Suppressor macrophage treated with lipopolysaccharide for 1 hour (primary cell): ENCODE data around the gene KRT3.

Experiments used
- DNase-seq, 3 donors: peaks; one replicate each; pipeline ENCODE4 v3.0.0-alpha.2; 2020 to 2022

KRT3 gene

DNA sequence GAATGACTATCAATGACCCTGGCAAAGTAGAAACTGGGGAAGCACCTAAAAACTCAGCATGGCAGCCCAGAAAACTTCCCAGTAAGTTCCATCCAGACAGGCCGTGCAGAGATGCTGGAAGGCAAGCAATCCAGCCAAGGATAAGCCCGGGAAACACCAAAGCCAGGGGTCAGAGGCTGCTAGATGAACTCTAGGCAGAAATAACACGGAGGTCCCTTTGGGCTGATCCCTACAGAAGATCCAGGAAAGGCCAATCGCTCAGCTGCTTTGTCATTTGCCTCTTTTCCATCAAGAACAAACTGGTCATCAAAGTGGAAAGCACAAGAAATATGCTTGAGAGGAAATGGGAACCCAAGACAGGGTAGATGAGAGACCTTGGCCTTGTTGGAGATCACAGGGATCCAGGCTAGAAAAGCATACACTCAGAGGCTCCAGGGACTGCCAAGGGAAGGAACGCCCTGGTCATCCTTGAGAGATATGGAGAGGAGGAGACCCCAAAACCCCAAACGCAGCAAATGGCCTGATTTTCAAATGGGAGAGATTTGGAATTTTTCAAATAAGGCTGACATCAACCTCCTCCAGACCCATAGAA, 31.7 kb upstream of the KRT3 start:
- DNase-seq, result peak in 1 of 3 donors; percentile 31

DNA sequence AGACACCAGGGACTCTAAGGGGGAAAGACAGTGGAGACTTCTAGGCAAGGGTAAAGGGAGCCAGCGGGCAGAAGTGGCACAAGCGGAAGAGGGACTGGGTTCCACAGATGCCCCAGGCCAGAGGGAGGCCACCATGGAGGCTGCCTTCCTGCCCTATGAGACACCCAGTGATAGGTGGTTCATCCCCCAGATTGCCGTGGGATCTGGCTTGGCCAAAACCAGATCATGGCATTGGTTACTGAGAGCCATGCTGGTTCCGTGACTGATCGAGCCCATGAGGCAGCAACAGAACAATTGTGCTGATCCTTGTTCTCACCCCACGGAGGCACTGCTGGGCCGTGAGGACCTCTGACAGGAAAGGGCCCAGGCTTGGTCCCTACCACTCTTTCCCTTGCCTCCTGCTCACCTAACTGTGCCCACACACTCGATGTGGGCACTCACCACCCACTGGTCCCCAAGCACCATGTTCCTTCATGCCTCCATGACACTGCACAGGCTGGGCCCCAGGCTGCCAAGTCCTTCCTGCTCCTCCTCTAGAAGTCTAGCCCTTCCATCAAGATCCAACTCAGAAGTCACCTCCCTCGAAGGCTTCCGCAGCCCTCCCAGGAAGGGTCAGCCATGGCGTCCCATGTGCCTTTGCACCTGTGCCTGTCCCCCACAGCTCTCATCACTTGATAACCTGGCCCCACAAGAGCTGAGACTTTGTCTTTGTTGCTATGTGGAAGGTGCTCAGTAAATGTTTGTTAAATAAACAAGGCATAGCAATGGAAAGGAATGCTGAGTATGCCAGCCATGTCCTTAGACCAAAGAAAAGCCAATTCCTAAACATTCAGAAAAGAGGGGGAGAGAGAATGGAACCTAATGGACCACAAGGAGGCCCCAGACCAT, 30.9 kb upstream of the KRT3 start:
- no peak for DNase-seq

DNA sequence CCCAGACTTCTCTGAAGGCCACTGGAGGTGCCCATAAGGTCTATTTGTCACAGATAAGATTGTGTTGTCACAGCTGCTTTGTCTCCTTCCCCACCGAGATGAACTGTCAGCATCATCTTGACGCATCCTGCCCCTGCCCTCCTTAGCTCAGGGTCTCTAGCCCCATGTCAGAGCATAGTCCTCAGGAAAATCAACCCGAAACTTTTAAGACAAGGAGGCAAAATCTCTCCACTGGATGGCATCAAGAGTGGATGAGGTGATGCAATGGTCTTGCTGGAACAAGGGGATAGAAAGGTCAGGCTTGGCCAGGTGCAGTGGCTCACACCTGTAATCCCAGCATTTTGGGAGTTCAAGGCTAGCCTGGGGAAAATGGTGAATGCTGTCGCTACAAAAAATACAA, 30.0 kb upstream of the KRT3 start:
- DNase-seq, result no peak

DNA sequence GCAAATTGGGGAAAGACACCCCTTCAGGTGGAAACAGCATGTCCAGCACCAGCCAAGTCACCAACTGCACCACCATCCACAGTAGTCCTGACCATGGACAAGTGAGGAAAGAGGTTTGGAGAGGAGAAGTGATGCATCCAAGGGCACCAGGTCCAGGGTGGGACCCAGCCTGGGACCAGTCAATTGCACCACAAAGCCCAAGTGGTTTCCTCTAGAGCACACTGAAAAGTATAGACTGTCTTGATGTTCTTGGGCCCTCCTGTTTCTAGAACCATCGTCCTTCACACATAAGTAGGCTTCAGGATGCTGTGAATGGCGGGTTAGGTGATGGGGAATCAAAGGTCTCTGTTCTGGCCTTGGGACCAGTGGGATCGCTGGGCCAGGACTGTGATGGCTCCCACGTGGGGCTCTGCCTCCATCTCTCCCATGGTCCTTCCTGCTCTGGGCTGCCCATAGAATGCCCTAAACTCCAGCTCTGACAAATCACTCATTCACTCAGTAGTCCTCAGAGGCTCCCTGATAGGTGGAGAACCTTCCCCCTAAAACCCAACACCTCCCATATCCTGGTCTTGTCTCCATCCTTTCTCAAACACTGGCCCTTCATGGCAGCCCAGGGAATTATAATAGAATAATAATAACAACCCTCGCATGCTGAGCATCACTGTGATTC, 29.0 kb upstream of the KRT3 start:
- no peak for DNase-seq

DNA sequence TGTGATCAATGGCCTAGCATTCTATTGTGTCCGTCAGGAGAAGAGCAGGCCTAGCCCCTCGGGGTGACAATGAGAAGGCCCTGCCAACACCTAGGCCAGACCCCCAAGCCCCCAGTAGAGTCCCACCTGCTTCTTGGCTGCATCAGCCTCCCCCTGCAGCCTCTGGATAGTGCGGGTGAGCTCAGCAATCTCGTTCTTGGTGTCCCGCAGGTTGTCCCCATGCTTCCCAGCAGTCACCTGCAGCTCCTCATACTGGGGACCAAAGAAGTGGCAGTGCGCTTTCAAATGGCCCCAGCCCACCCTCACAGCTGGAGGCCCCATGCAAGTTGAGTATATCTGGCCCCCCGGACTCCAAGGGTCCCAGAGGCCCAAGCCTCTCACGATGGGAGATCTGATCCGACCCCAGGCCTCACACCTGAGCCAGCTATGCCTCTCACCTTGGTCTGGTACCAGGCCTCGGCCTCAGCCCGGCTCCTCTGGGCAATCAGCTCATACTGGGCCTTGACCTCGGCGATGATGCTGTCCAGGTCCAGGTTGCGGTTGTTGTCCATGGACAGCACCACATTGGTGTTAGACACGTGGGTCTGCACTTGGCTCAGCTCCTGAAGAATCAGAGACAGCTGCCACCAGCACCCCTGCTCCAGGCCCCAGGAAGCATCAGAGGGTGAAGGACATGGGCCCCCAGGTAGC, 28.0 kb upstream of the KRT3 start:
- no peak for DNase-seq

DNA sequence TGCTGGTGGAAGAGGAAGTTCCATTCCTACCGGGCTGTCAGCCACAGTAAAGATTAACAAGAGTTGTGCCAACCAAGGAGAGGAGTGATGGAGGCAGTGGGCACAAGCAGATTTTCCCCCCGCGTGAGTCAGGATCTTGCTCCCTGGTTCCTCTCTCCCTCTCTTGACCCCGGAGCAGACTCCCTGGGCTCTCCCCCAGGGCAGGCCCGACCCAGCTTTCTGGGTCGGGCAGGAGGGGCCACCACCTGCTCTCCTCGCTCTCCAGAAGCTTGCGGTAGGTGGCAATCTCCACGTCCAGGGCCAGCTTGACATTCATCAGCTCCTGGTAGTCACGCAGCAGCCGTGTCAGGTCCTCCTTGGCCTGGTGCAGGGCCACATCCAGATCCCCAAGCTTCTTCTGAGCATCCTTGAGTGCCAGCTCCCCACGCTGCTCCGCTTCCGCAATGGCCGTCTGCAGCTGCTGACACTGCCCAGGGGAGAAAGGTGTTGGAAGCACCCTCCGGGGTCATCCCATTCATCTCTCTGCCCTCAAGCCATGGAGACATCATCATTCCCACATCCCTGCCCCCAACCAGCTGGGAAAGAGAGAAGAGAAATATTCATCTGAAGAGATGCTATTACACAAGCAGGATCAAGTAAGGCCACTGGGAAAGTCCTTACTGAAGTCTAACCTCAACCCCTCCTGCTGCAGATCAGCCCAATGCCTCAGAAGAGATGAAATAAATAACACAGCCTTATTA, 27.0 kb upstream of the KRT3 start:
- no peak for DNase-seq

DNA sequence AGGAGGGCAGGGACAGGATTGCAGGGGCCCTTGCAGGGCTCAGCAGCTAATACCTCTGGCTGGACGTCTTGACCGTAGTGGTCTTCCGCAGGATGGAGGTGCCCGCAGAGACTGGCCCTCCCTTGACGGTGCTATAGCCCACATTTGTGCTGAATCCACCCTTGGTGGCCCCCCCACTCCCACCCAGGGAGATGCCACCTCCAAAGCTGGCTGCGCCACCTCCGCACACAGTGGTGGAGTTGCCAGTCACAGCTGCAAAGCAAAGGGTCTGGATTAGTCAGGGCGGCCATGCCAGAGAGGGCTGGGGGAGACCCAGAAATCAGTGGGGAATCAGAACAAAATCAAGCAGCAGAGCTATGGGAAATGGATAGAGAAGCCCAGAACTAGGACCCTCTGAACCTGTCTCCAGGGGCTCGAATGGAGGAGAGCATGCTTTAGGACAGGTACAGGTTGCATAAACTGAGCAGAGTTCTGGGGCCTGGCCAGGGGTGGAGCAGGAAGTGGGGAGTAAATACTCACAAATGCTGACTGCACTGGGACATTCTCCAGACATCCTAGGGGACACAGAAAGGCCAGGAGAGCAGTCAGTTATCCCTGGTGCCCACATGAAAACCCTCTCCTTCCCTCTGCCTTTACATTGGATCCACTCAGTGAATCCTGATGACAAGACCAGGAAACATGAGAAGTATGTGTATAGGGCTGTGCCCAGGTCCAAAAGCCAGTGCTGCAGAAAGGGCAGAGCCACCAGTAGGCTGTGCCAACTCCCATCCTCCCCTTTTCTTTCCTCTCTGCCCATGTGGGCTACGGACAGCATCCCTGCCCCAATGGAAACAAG, 26.1 kb upstream of the KRT3 start:
- DNase-seq, result no peak

DNA sequence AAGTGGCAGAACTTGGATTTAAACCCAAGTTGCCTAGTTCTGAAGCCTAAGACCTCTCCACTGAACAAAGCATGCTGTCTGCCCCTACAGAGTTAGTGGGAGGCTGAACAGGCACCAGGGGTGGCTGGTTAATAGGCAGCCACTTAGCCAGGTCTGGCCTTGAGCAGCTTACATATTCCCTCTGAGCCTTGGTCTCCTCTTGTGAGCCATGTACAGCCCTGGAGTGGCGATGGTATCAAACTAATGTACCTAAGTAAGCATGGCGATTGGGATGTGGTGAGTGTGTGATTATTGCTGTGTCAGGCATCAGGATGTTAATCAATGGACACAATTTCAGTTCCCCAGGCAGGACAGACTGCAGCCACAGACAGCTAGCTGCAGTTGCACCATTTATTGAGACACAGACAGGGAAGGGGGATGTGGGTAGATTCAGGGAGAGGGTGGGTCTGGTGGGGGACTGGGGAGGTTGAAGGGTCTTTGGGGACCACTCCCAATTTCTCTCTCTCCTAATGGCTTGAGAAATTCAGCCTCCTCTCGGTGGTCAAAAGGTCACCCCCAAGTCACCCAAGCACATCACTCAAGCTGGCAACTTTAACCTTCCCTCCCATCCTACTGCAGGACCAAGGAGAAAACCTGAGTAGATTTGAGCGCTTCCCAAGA, 25.3 kb upstream of the KRT3 start:
- DNase-seq, result no peak

DNA sequence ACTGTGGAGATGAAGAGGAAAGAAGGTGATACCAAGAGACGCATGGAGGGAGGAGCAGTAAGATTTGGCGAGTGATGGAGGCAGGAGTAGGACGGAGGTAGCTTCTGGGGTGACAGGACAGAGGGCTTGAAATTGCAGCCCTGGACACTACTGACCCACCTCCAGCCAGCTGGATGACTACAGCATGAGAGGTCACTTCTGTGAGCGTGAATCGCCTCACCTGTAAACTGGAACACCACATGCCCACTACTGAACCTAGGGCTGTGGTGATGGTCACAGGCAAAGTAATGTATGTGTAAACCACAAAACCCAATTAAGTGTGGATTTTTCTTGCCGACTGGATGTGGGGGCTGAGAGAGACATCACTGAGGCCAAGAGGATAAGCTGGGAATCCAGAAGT, 24.6 kb upstream of the KRT3 start:
- no peak for DNase-seq

DNA sequence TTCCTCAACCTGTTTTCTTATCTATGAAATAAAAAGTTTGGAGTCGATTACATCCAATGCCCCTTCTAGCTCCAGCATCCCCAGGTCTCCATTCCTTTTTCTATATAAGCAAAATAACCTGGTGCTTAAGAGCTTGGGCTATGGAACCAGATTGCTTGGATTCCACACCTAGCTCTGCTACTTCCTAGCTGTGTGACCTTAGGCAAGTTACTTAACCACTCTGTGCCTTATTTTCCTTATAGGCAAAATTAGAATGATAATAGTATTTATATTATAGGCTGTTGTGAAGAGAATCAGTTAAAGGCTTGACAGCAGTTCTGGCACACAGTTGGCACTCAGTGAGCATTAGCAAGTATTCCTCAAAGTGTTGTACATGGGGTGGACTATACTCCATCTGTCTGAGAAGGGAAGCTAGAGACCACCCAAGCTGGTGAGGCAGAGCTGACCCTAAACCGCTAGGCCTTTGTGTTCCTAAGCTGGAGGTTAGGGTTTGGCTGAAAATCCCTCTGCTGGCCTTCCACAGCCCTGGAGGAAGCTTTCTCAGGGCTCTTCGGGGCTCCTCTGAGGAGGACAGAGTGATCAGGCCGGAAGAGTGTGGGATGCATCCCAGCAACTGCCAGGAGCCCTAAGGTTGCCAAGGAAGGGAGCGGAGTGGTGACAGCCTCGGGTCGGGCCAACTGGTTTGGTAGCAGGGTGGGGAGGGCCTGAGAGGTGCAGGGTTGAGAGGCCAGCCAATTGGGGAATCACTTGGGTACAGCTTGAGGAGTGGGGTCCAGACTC, 24.0 kb upstream of the KRT3 start:
- DNase-seq, result no peak

DNA sequence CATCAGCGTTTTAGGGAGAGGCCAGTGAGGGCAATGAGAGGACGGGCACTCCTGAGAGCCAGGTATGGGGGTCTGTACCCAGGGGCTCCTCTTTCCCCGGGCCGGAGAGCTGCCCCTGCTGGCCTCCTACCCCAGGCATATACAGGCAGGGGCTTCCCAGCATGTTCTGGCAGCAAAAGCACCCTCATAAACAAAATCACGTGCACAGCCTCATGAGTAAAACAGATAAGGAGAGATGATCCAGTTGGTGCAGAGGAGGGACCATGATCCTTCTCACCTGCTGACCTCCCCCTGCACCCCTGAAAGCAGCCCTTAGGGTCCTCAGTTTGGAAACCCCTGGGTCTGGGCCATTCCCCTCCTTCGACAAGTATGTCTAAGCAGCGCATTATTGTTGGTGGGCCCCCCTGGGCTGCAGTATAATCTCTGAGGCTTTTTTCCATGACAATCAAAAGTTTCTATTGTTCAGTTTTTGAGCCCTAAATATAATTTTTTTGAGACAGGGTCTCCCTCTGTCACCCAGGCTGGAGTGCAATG, 23.0 kb upstream of the KRT3 start:
- DNase-seq, result no peak

DNA sequence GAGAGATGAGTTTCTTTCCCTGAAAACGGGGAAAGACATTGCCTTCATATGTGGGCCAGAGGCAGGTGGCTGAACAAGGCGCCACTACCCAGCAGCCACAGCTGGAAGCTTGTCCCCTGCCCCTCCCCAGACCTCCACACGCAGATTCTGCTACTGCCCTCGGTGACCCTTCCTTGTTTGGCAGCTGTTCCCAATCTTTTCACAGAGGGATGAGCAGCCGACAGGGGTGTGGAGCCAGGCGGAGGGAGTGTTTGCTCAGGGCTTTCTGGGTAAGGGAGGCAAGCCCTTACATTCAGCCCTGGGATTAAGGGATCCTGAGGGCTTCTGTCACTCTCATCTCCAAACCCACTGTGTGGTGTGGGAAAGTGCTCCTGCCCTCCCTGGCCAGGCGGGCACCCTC, 22.5 kb upstream of the KRT3 start:
- no peak for DNase-seq

DNA sequence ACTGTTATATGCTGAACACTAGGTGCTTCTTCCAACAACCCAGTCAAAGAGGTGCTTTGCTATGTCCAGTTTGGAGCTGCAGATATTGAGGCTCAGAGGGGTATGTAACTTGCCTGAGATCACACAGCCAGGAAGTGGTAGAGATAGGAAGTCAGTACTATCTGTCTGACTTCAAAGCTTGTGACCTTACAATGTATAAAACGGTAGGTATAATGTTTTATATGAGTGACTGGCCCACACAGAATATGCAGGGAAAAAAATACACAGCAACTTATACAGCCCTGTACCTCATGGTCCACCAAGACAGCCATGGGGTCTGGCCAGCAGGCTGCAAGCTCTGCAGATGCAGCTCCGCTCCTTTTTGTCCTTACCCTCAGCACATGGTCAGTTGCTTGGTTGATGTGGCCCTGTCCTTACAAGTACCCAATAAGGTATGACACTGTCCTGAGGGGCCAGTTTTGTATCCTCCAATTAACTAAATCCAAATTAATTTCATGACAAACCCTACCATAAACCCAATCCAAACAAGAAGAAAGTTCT, 21.9 kb upstream of the KRT3 start:
- no peak for DNase-seq

DNA sequence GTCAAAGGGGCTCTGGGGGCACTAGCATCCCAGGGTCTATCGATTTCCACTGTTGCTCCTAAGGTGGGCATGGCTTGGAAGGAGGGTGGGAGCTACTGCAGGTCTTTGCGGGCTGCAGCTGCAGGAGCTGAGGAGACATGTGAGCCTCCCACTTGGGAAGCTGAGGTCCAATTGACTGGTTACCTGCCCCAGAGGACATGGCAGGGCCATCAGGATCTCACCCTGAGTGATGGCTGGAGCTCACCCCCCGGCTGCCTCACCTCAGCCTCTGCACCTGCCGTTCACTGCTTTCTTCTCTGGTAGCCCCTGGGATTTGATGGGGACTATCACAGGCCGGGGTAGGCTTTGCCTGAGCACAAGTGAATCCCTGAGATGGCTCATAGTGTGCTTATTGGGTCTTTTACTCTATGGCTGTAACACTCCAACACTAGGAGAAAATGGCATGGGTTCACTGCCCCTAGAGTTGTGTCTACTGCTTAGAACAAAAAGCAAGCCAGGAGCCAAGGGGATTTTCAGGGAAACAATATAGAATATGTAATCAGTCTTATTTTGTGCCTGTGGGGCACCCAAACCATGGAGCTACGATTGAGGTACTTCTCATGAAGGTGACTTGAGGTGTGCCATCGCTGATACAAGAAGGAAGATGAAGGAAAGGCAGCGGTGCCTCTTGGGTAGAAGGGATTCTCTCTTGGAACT, 21.2 kb upstream of the KRT3 start:
- no peak for DNase-seq

DNA sequence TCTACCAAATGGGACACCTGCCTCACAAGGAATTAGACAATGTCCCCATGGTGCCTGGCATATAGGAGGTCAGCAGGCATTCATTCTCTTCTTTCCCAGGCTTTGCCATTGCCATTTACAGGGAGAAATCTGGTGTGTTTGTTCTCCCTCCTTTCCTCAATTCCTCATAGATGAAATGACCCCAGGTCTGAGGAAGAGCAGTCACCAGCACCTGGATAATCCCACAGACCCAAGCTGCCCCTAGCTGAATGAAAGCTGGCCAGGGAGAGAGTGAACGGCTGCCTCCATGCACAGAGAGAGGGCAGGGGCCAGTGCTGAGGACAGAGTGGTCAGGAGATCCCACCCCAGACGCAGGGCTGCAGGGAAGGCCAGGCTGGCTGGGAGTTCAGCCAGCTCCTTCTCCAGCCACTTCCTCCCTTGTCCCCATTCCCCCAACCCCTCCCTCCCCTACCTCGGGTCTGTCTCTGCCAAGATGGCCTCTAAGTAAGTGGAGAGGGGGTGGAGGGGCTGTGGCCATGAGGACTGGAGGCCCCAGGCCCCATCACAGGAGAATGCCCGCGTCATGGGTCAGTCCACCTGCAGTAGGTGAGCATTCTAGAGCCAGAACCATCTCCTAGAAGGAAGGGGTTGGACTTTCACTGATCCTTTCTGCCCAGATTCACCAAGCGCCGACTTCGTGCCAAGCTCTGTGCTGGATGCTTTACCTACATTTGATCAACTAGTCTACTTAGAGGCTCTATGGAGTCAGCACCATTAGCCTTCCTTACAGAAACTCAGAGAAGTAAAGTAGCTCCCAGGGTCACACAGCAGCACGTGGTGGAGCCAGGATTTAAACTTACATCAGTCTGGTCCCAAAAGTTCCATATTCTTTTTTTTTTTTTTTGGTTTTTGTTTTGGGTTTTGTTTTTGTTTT, 20.0 kb upstream of the KRT3 start:
- DNase-seq, result no peak

DNA sequence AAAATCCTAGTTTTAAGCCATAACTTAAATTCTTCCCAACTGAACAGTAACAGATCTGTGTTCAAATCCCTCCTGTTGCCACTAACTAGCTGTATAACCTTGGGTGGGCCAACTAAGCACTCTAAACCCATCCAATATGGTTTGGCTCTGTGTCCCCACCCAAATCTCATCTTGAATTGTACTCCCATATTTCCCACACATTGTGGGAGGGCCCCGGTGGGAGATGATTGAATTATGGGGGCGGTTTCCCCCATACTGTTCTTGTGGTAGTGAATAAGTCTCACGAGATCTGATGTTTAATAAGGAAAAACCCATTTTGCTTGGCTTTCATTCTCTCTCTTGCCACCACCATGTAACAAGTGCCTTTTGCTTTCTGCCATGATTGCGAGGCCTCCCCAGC, 19.2 kb upstream of the KRT3 start:
- no peak for DNase-seq

DNA sequence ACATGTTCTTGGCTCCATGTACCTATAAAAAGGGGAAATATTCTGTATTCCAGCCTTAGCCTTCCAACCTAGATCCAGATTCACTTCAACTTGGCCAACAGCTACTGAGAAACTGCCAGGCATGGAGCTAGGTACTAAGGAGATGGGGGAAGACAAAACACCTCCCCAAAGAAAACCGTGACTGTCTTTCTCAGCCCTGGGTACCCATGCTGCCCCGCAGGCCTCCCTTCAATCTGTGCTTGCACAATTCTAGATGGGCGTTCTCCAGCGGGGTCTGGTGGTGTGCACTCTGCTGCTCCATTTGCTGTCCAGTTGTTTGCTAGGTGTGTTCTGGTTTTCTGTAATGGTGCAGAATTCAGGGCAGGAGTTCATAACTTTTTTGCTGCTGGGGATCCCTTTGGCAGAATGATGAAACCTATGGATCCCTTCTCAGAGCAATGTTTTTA, 18.8 kb upstream of the KRT3 start:
- no peak for DNase-seq
